CD4-positive, alpha-beta T cell treated with Interleukin-12 subunit alpha and Interleukin-12 subunit beta, for 1 hour (primary cell): ENCODE measurements around the gene ZSCAN29.
"Not testable (repeated sequence)": the region's sequence is repeated elsewhere in the genome, so short reads cannot be mapped to it uniquely, and the experiment has no call there.

Experiments used
- DNase-seq: peaks from one replicate; pipeline ENCODE4 v3.0.0-alpha.2; 2020

ZSCAN29 gene

GRCh38 chr15:43370975-43371974 is at the start of gene ZSCAN29, which contains the start of gene TUBGCP4:
Gene ZSCAN29, minus strand, starts transcription at chr15:43371043. Its CDS starts 1,130 bp downstream, at chr15:43369913.
Gene TUBGCP4, plus strand, starts transcription at chr15:43371101. Its CDS starts 254 bp downstream, at chr15:43371355.
- peak; percentile 81 for DNase-seq

GRCh38 chr15:43420435-43420834 is 49.6 kb upstream of the ZSCAN29 start:
- no peak for DNase-seq

- DNase-seq, result no peak
These were observed 43.4 kb upstream of the ZSCAN29 start for GRCh38 chr15:43414196-43414595.

- DNase-seq, result no peak
These were observed 41.3 kb upstream of the ZSCAN29 start for GRCh38 chr15:43412096-43412495.

GRCh38 chr15:43410572-43411214 is 39.9 kb upstream of the ZSCAN29 start:
- DNase-seq, result no peak

GRCh38 chr15:43408789-43409188 is 37.9 kb upstream of the ZSCAN29 start:
- DNase-seq, result no peak

- DNase-seq, result no peak
These were observed 36.0 kb upstream of the ZSCAN29 start for GRCh38 chr15:43406808-43407207.

GRCh38 chr15:43406189-43406588 is 35.3 kb upstream of the ZSCAN29 start:
- DNase-seq, result no peak

GRCh38 chr15:43404130-43404529 is 33.3 kb upstream of the ZSCAN29 start:
- DNase-seq, result no peak

- no peak for DNase-seq
These were observed 32.8 kb upstream of the ZSCAN29 start for GRCh38 chr15:43403616-43404015.

- no peak for DNase-seq
These were observed 31.4 kb upstream of the ZSCAN29 start for GRCh38 chr15:43402255-43402654.

- not testable (repeated sequence) for DNase-seq
These were observed 22.7 kb upstream of the ZSCAN29 start for GRCh38 chr15:43393592-43393991.

- DNase-seq, result no peak
These were observed 19.9 kb upstream of the ZSCAN29 start for GRCh38 chr15:43390723-43391122.

- DNase-seq, result no peak
These were observed 12.2 kb upstream of the ZSCAN29 start for GRCh38 chr15:43383070-43383469.

GRCh38 chr15:43382310-43382709 is 11.5 kb upstream of the ZSCAN29 start:
- no peak for DNase-seq

- no peak for DNase-seq
These were observed 7.8 kb upstream of the ZSCAN29 start for GRCh38 chr15:43378601-43379000.

GRCh38 chr15:43376017-43376705 is 5.3 kb upstream of the ZSCAN29 start:
- DNase-seq, result peak; percentile 56

GRCh38 chr15:43370310-43370974 is 401 bp downstream of the ZSCAN29 start:
- DNase-seq, result no peak

- DNase-seq, result no peak
These were observed 9.4 kb downstream of the ZSCAN29 start for GRCh38 chr15:43361313-43361903.

GRCh38 chr15:43360821-43361220 is 10.0 kb downstream of the ZSCAN29 start:
- no peak for DNase-seq

GRCh38 chr15:43352693-43353382 is 18.0 kb downstream of the ZSCAN29 start:
- DNase-seq, result no peak

GRCh38 chr15:43347114-43347513 is 23.7 kb downstream of the ZSCAN29 start:
- no peak for DNase-seq
